Measurements from ENCODE around the gene ERI3. TPM values are rescaled to one million over a fixed set of nuclear protein-coding genes. Genes with fewer than 3 reads are reported as not detected.

ERI3 gene
- total RNA-seq, 2 donors from 2014 or later: 26.3 to 58.8 TPM

DNA sequence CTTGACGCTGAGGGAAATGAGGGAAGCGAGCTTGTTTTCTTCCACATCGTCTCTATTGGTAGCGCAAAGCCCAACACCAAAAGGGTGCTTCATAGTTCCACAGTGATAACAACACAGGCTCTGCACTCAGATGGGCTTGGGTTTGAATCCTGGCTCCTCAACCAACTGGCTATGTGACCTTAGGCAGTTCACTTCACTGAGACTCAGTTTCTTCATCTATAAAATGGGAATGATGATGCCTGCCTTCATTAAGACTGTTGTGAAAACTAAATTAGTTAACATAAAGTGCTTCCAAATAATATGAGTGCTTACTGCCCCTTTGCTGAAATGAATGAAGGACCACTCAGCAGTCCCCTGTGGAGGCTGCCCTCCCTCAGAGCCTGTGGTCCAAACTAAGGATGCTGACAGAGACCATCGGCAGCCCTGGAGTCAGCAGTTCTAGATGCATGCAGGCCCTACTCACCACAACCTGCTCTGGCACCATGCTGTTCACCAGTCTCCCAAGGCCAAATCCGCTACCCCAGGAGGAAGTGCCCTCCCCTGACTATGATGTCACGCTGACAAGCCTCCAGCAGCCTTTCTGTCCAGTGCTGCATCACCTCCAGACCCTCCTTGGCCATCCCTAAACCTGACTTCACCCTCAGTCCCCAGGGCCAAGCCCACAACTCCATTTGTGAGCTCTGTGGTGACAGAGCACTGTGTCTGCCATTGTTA is 111.1 kb downstream of the ERI3 start:
- no peak for ATAC-seq
- H3K27ac Mint-ChIP-seq: no peak overlapping the region
- no peaks in the 10 kb centered on the region for H3K36me3 Mint-ChIP-seq
- no peak for DNase-seq (ENCODE audit: low spot score in 2 of 2)
- no peaks in the 10 kb centered on the region for H3K9me3 Mint-ChIP-seq

GRCh38 chr1:44242746-44243145 is 112.3 kb downstream of the ERI3 start:
- H3K36me3 Mint-ChIP-seq: no peaks in the 10 kb centered on the region
- no peak for DNase-seq (ENCODE audit: low spot score in 2 of 2)
- H3K27ac Mint-ChIP-seq: no peak overlapping the region
- H3K9me3 Mint-ChIP-seq: no peaks in the 10 kb centered on the region
- no peak for ATAC-seq

- no peak for ATAC-seq
- H3K9me3 Mint-ChIP-seq: no peaks in the 10 kb centered on the region
- peak overlapping the region in 1 of 2 donors; percentile 53 for H3K27ac Mint-ChIP-seq
- no peaks in the 10 kb centered on the region for H3K36me3 Mint-ChIP-seq
- DNase-seq (ENCODE audit: low spot score in 2 of 2): no peak
Measured at GRCh38 chr1:44240802-44241671, 114.0 kb downstream of the ERI3 start.

DNA sequence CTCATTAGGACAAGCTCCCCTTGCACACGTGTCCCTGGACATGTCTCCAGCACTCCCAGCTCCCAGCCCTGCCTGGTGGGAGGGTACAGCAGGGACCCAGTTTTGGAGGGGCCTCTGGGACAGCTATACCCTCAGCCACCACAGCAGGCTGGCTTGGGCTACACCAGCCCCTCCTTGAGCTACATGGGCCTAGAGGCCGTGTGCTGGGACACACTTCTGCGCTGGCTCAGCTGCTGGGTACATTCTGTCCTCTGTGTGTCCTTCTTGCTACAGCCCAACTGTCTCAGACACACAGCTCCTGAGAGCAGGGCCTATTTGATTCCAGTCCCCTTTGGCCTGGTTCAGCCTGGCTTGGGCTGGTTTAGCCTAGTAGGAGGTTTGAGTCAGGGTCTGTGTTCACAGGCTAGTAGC is 115.1 kb downstream of the ERI3 start:
- ATAC-seq (no peak), DNase-seq (ENCODE audit: low spot score in 2 of 2) (no peak)
- no peaks in the 10 kb centered on the region for H3K9me3 Mint-ChIP-seq
- H3K36me3 Mint-ChIP-seq: no peaks in the 10 kb centered on the region
- H3K27ac Mint-ChIP-seq: no peak overlapping the region

DNA sequence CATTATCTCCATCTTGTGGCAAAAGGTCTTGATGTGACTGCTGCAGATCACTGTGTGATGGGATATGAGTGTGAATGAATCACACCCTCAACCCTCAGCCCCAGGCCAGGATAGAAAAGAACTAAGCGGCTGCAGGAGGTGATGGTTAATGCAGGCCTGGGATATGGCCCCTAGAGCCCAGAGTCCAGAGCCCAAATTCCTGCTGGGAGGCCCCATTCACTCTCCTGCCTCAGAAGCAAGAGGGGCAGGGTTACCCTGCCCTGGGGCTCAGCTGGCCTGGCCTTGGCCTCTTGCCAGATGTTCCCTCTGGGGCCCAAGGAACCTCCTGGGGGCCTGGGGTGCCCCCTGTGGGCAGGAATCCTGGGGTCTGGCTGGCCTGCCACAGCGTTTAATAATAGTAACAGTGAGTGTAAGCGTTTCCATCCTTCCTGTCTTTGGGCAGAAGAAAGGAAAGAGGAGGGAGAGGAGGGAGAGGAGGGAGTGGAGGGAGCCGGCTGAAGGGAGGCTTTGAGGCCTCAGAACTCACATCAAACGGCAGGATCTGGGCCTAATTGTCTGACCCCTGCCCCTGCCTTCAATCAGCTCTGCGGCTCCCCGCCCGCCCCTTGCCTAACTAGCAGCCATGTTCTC is 115.6 kb downstream of the ERI3 start:
- Mint-ChIP-seq H3K27ac (peak overlapping the region in 1 of 2 donors; percentile 86), H3K9me3 (no peaks in the 10 kb centered on the region), H3K36me3 (no peaks in the 10 kb centered on the region)
- peak; percentile 39 to 60 for ATAC-seq
- DNase-seq (ENCODE audit: low spot score in 2 of 2): no peak

- Mint-ChIP-seq H3K36me3 (no peaks in the 10 kb centered on the region), H3K27ac (no peak overlapping the region), H3K9me3 (no peaks in the 10 kb centered on the region)
- DNase-seq (ENCODE audit: low spot score in 2 of 2): no peak
- ATAC-seq: no peak
Measured at GRCh38 chr1:44238660-44239059, 116.4 kb downstream of the ERI3 start.

DNA sequence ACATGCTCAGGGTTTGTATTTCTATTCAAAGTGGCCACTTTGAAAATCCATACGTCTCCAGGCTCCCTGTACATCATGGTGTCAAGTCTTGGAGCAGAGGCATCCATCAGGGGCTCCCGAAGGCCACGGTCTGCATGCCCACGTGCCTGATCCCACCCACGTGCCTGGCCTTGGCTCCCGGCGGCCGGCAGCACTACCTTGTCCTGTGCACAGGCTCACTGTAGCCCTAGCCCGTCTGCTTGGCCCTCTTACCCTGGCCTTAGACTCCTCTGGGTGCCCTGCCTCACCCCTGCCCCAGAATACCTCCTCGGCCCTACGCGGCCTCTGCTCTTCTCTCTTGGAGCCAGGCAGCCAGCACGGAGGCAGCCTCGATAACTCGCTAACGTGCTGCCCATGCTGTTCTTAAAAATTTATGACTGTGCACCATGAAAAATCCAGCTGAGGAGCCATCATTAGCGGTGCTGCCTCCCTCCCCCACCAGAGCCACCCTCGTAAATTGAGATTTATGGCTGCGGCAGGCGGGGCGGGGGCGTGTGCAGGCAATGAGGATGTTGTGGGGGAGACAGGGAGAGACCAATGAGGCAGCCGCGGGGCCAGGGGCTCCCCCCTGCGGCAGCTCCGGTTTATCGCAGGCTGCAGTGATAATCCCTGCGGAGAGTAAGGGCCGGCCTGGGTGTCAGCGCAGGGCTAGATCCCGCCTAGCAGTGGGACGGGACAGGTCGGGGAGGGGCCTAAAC is 117.2 kb downstream of the ERI3 start:
- DNase-seq (ENCODE audit: low spot score in 2 of 2) (peak in 1 of 2 donors; percentile 68), ATAC-seq (peak; percentile 76 to 88)
- Mint-ChIP-seq H3K27ac (peak overlapping the region in 1 of 2 donors; percentile 87), H3K36me3 (no peaks in the 10 kb centered on the region), H3K9me3 (no peaks in the 10 kb centered on the region)

DNA sequence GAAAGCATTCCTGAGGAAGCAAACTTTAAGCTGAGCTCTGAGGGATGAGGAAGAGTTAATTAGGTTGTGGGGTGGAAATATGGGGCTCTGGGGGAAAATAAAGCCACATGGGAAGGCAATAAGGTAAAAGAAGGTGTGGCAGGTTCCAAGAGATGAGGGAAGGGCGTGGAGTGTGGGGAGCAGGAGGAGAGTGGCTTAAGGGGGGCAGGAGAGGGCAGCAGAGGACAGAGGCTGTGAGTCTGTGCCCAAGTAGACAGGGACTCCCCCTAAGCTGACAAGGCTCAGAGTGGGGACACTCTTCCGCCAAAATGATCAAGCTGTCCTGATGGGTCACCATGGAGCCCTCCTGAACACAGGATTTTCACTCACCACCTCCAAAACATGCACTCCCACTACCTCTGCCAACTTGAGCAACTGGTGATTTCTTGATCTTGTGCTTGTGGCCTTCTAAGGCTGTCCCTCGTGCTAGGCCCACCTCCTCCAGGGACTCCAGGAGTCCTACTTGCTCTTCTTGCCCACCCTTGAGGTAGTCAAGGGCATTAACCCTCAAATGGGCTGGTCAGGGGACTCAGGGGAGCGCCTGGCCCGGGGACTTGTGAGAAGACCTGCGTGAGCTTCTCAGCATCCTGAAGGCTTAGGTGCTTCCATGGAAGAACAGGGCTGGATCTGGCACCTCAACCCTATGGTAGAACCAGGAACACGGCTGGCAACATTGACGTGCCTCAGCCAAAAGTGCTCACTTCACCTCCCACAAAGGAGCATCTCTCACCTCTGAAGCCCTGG is 118.4 kb downstream of the ERI3 start:
- Mint-ChIP-seq H3K9me3 (no peaks in the 10 kb centered on the region), H3K27ac (peak overlapping the region; percentile 11 to 66), H3K36me3 (no peaks in the 10 kb centered on the region)
- DNase-seq (ENCODE audit: low spot score in 2 of 2) (no peak), ATAC-seq (no peak)

GRCh38 chr1:44235808-44236207 is 119.2 kb downstream of the ERI3 start:
- no peaks in the 10 kb centered on the region for H3K9me3 Mint-ChIP-seq
- H3K27ac Mint-ChIP-seq: peak overlapping the region; percentile 1 to 11

DNA sequence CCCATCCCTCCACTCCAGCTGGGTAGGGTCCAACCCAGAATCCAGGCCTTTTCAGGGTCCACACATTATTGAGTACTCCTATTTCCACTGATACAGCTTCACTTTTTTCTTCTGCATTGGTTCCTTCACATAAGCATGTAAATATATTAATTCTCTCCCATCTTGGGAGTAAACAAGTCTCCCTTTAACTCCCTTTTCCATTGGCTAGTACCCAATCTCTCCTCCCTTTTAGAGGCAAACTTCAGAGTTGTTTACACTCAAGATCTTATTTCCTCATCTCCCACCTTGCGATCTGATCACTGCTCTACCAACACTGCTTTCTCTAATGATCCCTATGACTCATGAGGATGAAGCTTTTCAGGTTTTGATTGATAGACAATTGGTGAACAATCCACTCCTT is 121.5 kb downstream of the ERI3 start:
- ATAC-seq: no peak
- DNase-seq (ENCODE audit: low spot score in 2 of 2): no peak

More at GRCh38 chr1:44235808-44236207, 119.2 kb downstream of the ERI3 start:
- DNase-seq (ENCODE audit: low spot score in 2 of 2) (no peak), ATAC-seq (no peak)
- H3K36me3 Mint-ChIP-seq: no peaks in the 10 kb centered on the region

DNA sequence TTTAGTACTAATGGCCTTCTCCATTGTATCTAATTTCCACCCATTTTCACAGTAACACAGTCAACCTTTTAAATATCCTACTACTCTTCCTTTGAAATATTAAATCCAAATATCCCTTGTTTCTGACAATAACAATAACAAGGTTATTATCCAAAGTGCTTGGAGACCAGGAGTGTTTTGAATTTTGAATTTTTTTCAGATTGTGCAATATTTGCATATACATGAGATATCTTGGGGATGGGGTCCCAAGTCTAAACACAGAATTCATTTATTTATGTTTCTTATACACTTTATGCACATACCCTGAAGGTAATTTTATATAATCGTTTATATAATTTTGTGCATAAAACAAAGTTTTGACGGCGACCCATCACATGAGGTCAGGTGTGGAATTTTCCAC is 124.3 kb downstream of the ERI3 start:
- Mint-ChIP-seq H3K9me3 (peaks cover 0 to 4% of the 10 kb centered on the region in 2 donors), H3K27ac (no peak overlapping the region)

More for the DNA sequence above, 121.5 kb downstream of the ERI3 start:
- Mint-ChIP-seq H3K27ac (peak overlapping the region; percentile 27 to 75), H3K36me3 (no peaks in the 10 kb centered on the region), H3K9me3 (no peaks in the 10 kb centered on the region)

DNA sequence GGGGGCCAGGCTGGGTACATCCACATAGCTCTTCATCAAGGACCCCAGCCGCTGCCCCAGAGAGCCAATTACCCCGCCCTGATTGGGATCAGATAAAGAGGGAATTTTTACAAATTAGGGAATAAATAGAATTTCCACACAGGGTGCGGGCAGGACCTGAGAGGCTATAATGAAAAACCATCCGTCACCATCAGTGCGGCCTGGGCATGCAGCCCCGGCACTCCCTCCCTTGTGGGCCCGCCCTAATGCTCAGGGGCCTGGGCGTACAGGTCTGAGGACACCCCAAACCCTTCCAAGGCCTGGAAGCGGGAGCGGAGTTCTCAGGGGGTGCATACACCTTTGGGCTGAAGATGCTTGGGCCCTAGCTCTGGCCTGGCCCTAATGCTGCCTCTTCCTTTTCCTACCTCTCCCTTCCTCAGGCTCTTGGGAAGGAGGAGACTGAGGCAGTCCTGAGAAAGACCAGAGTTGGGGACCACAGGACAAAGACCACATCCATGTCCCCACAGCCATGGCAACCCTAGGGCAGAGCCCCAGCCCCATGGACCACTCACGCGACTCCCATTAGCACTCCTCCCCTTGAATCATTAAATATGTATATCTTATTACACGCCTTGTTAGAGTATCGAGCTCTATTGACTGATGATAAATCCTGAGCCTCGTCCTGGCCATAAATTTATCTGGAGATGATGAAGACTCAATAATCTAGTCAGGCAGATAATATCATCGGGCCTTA is 125.5 kb downstream of the ERI3 start:
- ATAC-seq (no peak), DNase-seq (ENCODE audit: low spot score in 2 of 2) (peak in 1 of 2 donors; percentile 31)
- Mint-ChIP-seq H3K36me3 (no peaks in the 10 kb centered on the region), H3K9me3 (peaks cover 0 to 4% of the 10 kb centered on the region in 2 donors), H3K27ac (no peak overlapping the region)

More for the DNA sequence above, 124.3 kb downstream of the ERI3 start:
- no peak for ATAC-seq
- no peaks in the 10 kb centered on the region for H3K36me3 Mint-ChIP-seq
- DNase-seq (ENCODE audit: low spot score in 2 of 2): no peak

- Mint-ChIP-seq H3K36me3 (no peaks in the 10 kb centered on the region), H3K9me3 (peaks cover 0 to 4% of the 10 kb centered on the region in 2 donors), H3K27ac (no peak overlapping the region)
- ATAC-seq: no peak
- no peak for DNase-seq (ENCODE audit: low spot score in 2 of 2)
Measured at GRCh38 chr1:44228218-44228617, 126.8 kb downstream of the ERI3 start.

GRCh38 chr1:44227211-44227610 is 127.8 kb downstream of the ERI3 start:
- peaks cover 0 to 4% of the 10 kb centered on the region in 2 donors for H3K9me3 Mint-ChIP-seq
- ATAC-seq (no peak), DNase-seq (ENCODE audit: low spot score in 2 of 2) (peak in 1 of 2 donors; percentile 25)
- H3K36me3 Mint-ChIP-seq: no peaks in the 10 kb centered on the region
- no peak overlapping the region for H3K27ac Mint-ChIP-seq

- Mint-ChIP-seq H3K36me3 (no peaks in the 10 kb centered on the region), H3K9me3 (peaks cover 0 to 4% of the 10 kb centered on the region in 2 donors), H3K27ac (peak overlapping the region in 1 of 2 donors; percentile 7)
- DNase-seq (ENCODE audit: low spot score in 2 of 2) (no peak), ATAC-seq (no peak)
Measured at GRCh38 chr1:44225761-44226160, 129.3 kb downstream of the ERI3 start.

Measured in activated naive CD4-positive, alpha-beta T cell treated with anti-CD3 and anti-CD28 coated beads, Interleukin-2, amount 50 U/mL, for 72 hours (primary cell).